ENCODE data around the gene MEAK7.
A peak's percentile ranks its signal among the peaks of the same experiment; 100 is the strongest.

MEAK7 gene

DNA sequence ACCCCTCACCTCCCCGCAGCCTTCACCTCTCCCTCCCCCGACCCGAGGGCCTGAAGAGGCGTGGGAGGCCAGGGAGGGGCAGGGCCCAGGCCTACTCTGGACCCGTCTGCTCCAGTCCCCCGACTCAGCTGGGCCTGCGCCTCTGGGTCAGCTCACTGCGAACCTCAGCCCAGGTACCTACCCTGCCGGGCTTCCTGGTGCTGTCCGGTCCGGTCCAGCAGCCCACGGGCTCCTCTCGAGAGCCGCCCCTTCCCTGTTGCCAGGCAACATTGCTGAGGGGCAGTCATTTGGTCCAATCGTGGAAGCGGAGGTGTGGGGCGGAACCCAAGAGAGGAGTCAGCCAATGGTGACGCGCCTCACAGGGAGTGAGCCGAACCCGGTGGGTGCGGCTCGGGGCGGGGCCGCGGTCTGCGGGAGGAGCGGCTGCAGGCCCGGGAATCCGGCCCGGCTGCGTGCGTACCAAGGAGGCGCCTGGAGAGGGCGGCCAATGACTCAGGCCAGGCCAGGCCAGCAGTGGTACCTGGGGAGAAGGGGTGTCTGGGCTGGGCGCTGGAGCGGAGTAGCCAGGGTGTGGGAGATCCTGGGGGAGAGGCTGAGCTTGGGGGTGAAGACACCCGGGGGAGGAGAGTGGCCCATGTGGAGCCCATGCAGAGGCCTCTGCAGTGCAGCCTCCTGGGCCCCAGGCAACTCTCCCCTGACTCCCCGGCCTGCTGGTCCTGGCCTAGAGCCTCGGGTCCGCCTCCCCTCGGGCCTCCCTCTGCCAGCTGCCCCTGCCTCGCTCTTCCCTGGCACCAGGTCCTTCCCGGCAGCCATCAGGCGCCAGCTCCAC, at the start of gene MEAK7:
Gene MEAK7 (minus strand): TSS at position 240 of the 829 bp plus-strand sequence. CDS start 6,573 bp downstream, outside the sequence.
- DNase-seq (ENCODE audit: low read depth), result peak; percentile 98

GRCh38 chr16:84553873-84554399, 49.5 kb upstream of the MEAK7 start:
- DNase-seq (ENCODE audit: low read depth), result peak; percentile 31

DNA sequence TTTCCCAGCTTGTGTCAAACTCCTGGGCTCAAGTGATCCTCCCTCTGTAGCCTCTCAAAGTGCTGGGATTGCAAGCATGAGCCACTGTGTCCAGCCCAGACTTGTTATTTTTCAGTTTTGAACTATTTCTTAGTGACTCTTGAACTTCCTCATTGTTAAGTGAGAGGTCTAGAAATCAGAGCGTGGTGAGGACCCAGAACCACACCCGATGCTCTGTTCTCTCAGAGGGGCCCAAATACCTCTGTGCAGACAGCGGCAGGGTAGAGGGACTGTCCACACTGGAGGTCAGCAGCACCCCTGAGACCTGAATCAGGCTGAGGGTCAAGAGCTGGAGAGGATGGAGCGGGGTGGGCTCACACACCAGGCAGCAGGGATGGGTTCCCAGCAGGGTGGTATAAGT, 47.7 kb upstream of the MEAK7 start:
- no peak for DNase-seq (ENCODE audit: low read depth)

DNA sequence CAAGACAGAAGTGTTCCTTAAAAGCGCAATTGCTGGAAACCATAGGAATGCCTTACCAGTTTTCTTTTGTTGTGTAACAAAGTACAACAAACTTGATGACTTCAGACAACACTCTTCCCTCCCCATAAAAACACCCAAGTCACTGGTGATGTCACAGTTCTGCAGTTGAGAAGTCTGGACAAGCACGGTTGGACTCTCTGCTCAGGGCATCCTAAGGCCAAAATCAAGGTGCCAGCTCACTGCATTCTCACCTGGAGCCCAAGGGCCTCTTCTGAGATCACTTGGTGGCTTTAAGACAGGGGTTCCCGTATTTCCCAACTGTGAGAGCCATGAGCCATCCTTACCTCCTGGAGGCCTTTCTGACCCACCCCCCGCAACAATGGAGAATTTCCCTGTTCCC, 45.6 kb upstream of the MEAK7 start:
- no peak for DNase-seq (ENCODE audit: low read depth)

DNA sequence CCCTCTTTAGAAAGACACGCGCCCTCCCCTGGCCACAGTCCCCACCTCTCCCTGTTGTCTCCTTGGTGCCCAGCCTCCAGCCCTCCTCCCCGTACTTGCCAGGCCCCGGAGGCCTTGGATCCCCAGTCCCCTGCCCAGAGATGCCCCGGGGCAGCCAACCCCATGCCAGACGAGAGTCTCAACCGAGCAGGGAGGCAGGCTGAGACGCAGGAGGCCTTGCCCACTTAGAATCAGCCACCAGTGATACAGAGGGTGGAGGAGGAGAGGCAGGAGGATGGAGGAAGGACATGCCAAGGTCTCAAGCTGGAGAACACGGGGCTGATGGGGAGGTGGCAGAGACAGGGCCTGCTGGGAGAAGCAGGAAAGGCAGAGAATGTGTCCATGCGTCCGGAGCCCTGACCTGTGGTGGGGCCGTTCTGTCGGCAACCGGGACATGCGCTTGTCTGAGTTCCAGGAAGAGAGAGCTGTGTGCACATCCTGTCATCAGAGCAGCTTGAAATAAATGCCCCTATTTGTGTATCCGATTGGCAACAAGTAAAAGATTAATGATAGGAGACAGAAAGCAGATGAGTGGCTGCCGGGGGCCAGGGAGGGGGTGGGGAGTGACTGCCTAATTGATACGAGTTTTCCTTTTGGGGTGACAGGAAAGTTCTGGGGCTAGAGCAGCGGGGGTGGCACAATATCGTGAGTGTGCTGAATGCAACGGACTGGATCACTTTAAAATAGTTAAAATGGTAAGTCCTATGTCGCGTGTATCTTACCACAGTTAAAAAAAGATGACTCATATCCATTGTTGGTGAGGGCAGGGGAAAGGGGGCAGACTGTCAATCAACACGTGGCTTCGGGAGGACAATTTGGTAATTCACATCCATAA, 44.7 kb upstream of the MEAK7 start:
- peak; percentile 24 for DNase-seq (ENCODE audit: low read depth)

DNA sequence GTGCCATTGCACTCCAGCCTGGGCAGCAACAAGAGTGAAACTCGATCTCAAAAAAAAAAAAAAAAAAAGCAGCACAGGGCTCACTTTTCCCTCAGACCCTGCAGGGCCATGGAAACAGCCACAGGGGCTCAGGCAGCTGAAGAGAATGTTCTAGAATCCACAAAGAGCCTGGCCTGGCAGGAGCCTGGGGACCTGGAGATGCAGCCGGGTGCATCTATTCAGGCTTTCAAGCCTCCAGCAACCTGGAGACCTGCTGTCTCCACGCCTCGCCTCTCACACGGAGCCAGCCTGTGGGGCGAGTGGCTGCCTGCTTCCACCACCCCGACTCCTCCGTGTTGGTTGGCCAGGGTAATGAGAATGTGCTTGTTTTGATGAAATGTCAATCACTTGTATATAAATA, 44.0 kb upstream of the MEAK7 start:
- DNase-seq (ENCODE audit: low read depth), result no peak

- no peak for DNase-seq (ENCODE audit: low read depth)
Measured at GRCh38 chr16:84547546-84548061, 43.1 kb upstream of the MEAK7 start.

- no peak for DNase-seq (ENCODE audit: low read depth)
Measured at GRCh38 chr16:84546669-84547545, 42.4 kb upstream of the MEAK7 start.

DNA sequence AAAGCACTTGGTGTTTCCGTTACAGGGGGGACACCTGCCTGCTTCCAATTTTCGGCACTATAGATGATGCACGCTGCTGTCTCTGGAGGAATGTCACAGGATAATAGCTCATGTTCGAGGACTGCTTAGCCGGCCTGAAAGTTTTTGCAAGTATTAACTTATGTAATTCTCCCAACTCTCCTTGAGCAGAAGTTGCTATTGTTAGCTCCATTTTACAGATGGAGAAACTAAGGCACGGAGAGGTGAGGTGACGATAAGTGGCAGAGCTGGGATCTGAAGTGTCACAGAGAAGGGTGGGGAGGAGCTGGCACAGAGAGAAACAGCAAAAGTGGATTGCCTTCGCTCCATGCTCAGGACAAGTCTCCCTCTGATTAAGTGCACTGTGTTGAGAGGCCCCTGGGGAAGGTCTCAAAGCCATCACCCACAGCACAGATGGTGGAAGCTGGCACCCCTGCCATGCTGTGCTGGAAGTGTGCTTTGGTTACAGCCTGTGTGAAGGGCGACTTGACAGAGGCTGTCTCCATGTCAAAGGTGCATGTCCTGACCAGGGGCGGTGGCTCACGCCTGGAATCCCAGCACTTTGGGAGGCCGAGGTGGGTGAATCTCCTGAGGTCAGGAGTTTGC, 40.8 kb upstream of the MEAK7 start:
- DNase-seq (ENCODE audit: low read depth), result no peak

DNA sequence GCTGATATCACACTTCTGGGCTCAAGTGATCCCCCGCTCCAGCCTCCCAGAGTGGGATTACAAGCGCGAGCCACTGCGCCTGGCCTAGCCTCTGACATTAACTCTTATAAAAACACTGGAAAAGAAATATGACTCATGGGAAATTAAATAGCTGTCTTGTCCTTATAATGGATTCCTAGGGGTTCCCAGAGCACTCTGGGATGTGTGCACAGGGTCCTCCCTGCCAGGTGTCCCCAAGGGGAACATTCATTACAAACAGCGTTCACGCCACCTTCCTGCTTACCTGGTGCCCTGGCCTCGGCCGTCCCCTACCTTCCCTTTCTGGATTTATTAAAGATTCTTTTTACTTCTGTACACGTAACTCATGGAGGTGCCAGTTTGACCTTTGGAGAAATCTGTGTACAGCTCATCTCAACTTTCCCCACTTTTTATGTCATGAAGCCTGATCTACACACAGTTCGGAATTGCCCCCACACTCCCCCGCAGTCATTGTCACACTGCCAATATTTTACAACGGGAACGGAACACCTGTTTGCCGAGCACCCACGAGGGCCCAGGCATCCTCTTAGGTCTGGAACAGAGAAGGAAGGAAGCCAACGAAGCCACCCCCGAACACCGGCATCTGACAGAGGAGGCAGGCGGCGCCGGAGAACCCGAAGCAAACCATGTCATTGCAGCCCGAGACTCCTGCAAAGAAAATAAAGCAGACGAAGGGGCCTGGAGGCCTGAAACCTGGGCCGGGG, 39.7 kb upstream of the MEAK7 start:
- peak; percentile 20 for DNase-seq (ENCODE audit: low read depth)

DNA sequence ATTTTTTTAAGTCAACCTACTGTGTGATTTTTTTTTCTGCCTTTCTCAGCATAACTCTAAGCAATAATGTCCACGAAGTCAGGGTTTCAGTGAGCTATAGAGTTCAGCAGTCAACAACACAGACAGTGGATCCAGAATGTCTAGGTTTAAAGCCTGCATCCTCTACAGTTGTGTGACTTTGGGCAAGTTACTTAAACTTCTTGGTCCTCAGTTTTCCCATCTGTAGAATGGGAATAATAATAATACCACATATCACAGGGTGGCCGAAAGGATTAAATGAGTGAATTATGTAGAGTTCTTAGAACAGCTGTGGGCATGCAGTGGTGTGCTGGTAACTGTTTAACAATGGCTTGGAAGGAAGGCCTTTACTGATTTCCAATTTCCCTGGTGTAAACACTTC, 38.8 kb upstream of the MEAK7 start:
- DNase-seq (ENCODE audit: low read depth), result no peak

GRCh38 chr16:84541999-84542817, 37.7 kb upstream of the MEAK7 start:
- no peak for DNase-seq (ENCODE audit: low read depth)

DNA sequence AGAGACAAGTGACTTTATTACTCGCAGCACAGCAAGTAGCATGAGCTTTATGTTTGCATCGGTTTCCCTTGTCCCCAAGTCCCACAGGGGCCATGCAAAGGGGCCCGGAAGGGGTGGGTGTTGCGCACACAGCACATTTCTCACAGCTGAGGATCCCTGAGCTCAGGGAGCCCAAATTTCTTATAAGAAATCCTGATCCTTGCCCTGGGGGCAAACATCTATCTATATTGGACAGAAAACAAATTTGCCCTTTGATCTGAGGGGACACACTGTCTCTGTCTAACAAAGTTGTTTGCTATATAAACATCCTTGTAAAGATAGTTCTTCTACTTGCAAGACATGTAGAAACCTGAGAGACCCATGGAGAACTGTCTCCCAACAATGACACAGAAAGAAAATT, 35.7 kb upstream of the MEAK7 start:
- DNase-seq (ENCODE audit: low read depth), result no peak

DNA sequence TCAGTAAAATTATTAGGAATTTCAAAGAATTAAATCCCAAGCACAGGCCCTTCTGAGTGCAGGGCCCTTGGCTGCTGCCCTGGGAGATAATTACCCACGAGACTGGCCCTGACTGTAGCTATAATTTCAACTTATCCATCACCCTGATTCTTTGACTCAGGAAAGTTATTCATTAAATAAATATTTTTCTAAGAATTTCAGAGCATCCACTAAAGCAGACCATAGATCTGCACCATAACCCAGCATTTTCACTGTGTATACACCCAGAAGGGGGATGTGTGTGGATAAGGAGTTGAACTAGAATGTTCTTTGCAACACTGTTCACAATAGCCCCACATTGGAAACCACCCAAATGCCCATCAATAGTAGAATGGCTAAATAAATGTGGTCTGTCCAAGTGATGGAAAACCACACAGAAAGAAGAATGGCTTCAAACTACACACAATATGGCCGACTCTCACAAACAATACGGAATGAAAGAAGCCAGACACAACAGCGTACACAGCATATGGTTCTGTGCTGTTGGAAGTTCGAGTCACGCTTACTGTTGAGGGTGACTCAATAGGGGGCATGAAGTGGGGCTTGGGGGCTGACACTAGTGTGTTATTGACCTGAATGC, 33.9 kb upstream of the MEAK7 start:
- no peak for DNase-seq (ENCODE audit: low read depth)

- DNase-seq (ENCODE audit: low read depth), result no peak
Measured at GRCh38 chr16:84537491-84538151, 33.2 kb upstream of the MEAK7 start.

DNA sequence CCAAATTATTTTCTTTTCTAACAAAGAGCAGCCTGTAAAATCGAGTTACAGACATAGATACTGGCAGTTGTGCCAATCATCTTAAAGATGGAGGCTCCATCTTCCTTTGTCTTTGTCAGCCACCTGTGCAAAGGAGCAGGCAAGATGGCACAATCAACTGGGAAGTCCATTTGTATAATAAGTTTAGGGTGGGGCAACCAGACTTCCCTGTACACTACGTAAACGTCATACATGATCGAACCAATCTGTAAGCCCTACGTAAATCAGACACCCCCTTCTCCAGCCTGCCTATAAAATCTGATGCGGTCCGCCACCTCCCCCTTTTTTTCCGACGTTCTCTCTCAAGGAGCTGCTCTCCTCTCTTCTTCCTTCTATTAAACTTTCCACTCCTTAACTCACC, 31.4 kb upstream of the MEAK7 start:
- no peak for DNase-seq (ENCODE audit: low read depth)

GRCh38 chr16:84535408-84535807, 30.9 kb upstream of the MEAK7 start:
- no peak for DNase-seq (ENCODE audit: low read depth)

DNA sequence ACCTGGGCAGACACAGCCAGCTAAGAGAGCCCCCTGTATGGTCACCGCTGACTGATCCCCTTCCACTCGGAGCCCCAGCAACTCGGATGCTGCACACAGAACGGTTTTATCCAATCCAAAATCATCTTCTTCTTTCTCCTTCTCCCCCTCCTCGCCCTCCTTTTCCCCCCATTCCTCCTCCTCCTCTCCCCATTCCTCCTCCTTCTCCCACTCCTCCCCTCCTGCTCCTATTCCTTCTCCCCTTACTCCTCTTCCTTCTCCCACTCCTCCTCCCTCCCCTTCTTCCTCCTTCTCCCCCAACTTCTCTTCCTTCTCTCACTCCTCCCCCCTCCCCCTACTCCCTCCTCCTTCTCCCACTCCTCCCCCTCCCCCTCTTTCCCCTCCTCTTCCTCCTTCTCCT, 30.4 kb upstream of the MEAK7 start:
- DNase-seq (ENCODE audit: low read depth), result no peak

Data from activated T-cell treated with anti-CD3 and anti-CD28 coated beads for 1 hour (primary cell).